PC-9 (cell line): Measurements from ENCODE around the gene COPA. TPM values are rescaled to one million over a fixed set of nuclear protein-coding genes. Genes with fewer than 3 reads are reported as not detected.
A peak's percentile ranks its signal among the peaks of the same experiment; 100 is the strongest.
"Not testable (repeated sequence)": the region's sequence is repeated elsewhere in the genome, so short reads cannot be mapped to it uniquely, and the experiment has no call there.

ENCODE experiments used
- Bru-seq: library from RNA; stranded (reverse); fragments of 400-500 nt; gene quantifications from one replicate; lab custom pipeline; 2021; lab: Mats Ljungman, UMichigan
- BruChase-seq, 2 experiments: library from RNA; stranded (reverse); fragments of 400-500 nt; gene quantifications; one replicate each; lab custom pipeline; 2021; lab: Mats Ljungman, UMichigan
- BruUV-seq: library from RNA; stranded (reverse); fragments of 400-500 nt; replicated peaks from 2 replicates; lab custom pipeline; 2021; lab: Mats Ljungman, UMichigan
- CTCF ChIA-PET: fragments of 300-600 bp; sonication (Branson Sonifier 250); formaldehyde crosslinking; loops from one replicate; lab custom pipeline; 2022; ENCODE audit warnings: antibody characterized with exemption; lab: Charles Lee
- POLR2A ChIA-PET: fragments of 300-600 bp; sonication (Branson Sonifier 250); formaldehyde crosslinking; loops from one replicate; lab custom pipeline; 2022; ENCODE audit warnings: antibody characterized with exemption; ENCODE audit not compliant: unreplicated experiment; lab: Charles Lee
- DNase-seq, 2 experiments: peaks; one replicate each; pipeline versions ENCODE4 v3.0.0 to v3.0.0-alpha.2; 2015 to 2022; ENCODE audit warnings: mixed read lengths in 1 of 2
- H2AFZ ChIP-seq: fragments of 200-600 bp; sonication (generic); 2 replicates; pipeline ENCODE4 v1.8.1; 2017; ENCODE audit warnings: antibody characterized with exemption
- H3F3A ChIP-seq: fragments of 200-600 bp; sonication (generic); 2 replicates; pipeline ENCODE4 v1.8.1; 2017; ENCODE audit warnings: antibody characterized with exemption, mild to moderate bottlenecking, low read depth; ENCODE audit not compliant: insufficient read depth
- H3K27ac ChIP-seq: fragments of 200-600 bp; sonication (generic); 2 replicates; pipeline ENCODE4 v1.6.1; 2016; ENCODE audit warnings: mixed run types
- H3K27me3 ChIP-seq: fragments of 200-600 bp; sonication (generic); 2 replicates; pipeline ENCODE4 v1.6.1; 2016; ENCODE audit warnings: low read depth, mixed run types; ENCODE audit not compliant: insufficient read depth
- H3K36me3 ChIP-seq: fragments of 200-600 bp; sonication (generic); 2 replicates; pipeline ENCODE4 v1.6.1; 2016; ENCODE audit warnings: low read depth, mixed run types
- H3K4me1 ChIP-seq: fragments of 200-600 bp; sonication (generic); replicated peaks from 2 replicates; pipeline ENCODE4 v1.6.1; 2016; ENCODE audit warnings: mixed run types; ENCODE audit not compliant: insufficient read depth
- H3K4me2 ChIP-seq: fragments of 200-600 bp; sonication (generic); 2 replicates; pipeline ENCODE4 v1.6.1; 2017; ENCODE audit warnings: mixed run types
- H3K4me3 ChIP-seq: fragments of 200-600 bp; sonication (generic); 2 replicates; pipeline ENCODE4 v1.6.1; 2016; ENCODE audit warnings: mixed run types
- H3K79me2 ChIP-seq: fragments of 200-600 bp; sonication (generic); 2 replicates; pipeline ENCODE4 v1.6.1; 2017; ENCODE audit warnings: low read depth, mixed run types
- H3K9me2 ChIP-seq: fragments of 200-600 bp; sonication (generic); 2 replicates; pipeline ENCODE4 v1.8.1; 2017; ENCODE audit warnings: mild to moderate bottlenecking; ENCODE audit not compliant: insufficient read depth
- H3K9me3 ChIP-seq: fragments of 200-600 bp; sonication (generic); 2 replicates; pipeline ENCODE4 v1.8.1; 2016; ENCODE audit warnings: low read depth; ENCODE audit not compliant: insufficient read depth
- H4K20me1 ChIP-seq: fragments of 200-600 bp; sonication (generic); 2 replicates; pipeline ENCODE4 v1.8.1; 2017; ENCODE audit not compliant: insufficient read depth
- EZH2 ChIP-seq: fragments of 200-600 bp; sonication (generic); IDR thresholded peaks from 2 replicates; pipeline ENCODE4 v1.8.0; 2017; ENCODE audit warnings: antibody characterized with exemption, low read depth
- intact Hi-C: fragments of 100-400 bp; cut with micrococcal nuclease; formaldehyde crosslinking; loops from one replicate; pipeline ENCODE4 v1.10.0; 2022; ENCODE audit not compliant: unreplicated experiment
- long read RNA-seq: library from polyadenylated mRNA; stranded (forward); transcript quantifications from one replicate; pipeline ENCODE4 v2.0.0, GENCODE V29; 2022
- total RNA-seq: library from RNA; stranded (reverse); gene quantifications from 2 replicates; pipeline ENCODE4 v1.2.3, GENCODE V29; 2021
- TF ChIP-seq, protein P1 (sequence below): fragments of 200-600 bp; sonication (generic); conservative IDR thresholded peaks from 2 replicates; pipeline ENCODE4 v1.6.1; 2017; ENCODE audit warnings: mixed run types, antibody characterized with exemption, mild to moderate bottlenecking, moderate library complexity

The COPA gene
- total RNA-seq: 146 and 147 TPM in 2 replicates
- percentile 91 among the genes with signal in this experiment for Bru-seq, nascent RNA
- percentile 93 among the genes with signal in this experiment for BruChase-seq, experiment 1, labeled RNA remaining after a 2-hour chase
- BruChase-seq, experiment 2, labeled RNA remaining after a 6-hour chase: percentile 92 among the genes with signal in this experiment
- long read RNA-seq, full-length matches to known transcripts: 159 of 216 reads
- long read RNA-seq, partial matches to known transcripts: 38 of 216 reads
- long read RNA-seq, other reads (novel, unspliced or antisense): 19 of 216 reads

DNA sequence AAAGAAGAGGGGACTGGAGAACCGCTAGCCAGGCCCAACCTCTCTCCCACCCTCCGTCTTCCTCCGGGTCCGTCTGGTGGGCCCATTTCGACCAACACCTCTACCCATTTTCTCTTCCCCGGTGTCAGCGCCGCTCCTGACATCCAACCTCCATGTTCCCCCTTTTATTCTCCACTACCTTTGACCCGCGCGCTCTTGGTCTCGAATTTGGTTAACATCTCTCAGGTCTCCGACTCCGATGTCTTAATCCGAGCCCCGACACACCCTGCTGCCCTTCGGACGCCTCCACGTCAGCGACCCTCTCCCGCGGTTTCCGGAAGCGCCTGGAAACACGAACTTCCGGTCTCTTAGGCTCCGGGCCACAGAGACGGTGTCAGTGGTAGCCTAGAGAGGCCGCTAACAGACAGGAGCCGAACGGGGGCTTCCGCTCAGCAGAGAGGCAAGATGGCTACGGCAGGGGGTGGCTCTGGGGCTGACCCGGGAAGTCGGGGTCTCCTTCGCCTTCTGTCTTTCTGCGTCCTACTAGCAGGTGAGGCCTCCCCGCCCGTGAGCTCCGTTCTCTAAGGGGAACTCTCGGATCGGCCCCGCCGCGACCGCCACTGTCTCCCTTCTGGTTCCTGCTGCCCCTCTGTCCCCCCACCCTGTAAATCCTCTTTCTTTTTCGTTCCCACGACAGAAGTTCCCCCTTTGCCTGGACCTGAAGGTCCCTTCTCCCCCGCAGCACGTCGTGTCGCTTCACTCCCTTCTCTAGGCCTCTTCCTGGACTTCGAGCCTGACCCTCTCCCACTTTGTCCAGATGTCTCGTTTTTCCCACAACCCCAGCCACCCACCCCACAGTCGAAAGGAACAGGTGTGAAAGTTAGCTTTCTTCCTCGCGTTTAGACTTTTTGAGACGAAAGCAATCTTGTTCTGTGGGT is at the start of gene COPA, which contains the start of gene NCSTN:
TSS of gene COPA (minus strand) at position 298 of the 917 bp plus-strand sequence. CDS start at position 218, 80 bp downstream.
TSS of gene NCSTN (plus strand) at position 431 of the 917 bp plus-strand sequence. CDS start at position 445, 14 bp downstream.
- H3K4me3 ChIP-seq: peak within 1 kb of the TSS; percentile 88
- H2AFZ ChIP-seq: peak within 1 kb of the TSS; percentile 93
- H3K4me1 ChIP-seq: peaks cover 15% of the 10 kb centered on the region
- H4K20me1 ChIP-seq: peaks cover 8% of the 10 kb centered on the region
- ChIA-PET CTCF (interaction anchor here (0.7 kb wide), 1 partner anchor 59 kb away, joined by 17 read pairs; no protein-coding TSS in a partner anchor), POLR2A (no interaction called here)
- H3K9me2 ChIP-seq: no peaks in the 10 kb centered on the region
- DNase-seq: peak; percentile 85 to 89
- intact Hi-C loops: loop anchor here (1.0 kb wide), 1 partner anchor 73 kb away; no protein-coding TSS in a partner anchor
- no peaks in the 10 kb centered on the region for H3F3A ChIP-seq
- peaks cover 16% of the 10 kb centered on the region for H3K36me3 ChIP-seq
- TF ChIP-seq, protein P1, sequence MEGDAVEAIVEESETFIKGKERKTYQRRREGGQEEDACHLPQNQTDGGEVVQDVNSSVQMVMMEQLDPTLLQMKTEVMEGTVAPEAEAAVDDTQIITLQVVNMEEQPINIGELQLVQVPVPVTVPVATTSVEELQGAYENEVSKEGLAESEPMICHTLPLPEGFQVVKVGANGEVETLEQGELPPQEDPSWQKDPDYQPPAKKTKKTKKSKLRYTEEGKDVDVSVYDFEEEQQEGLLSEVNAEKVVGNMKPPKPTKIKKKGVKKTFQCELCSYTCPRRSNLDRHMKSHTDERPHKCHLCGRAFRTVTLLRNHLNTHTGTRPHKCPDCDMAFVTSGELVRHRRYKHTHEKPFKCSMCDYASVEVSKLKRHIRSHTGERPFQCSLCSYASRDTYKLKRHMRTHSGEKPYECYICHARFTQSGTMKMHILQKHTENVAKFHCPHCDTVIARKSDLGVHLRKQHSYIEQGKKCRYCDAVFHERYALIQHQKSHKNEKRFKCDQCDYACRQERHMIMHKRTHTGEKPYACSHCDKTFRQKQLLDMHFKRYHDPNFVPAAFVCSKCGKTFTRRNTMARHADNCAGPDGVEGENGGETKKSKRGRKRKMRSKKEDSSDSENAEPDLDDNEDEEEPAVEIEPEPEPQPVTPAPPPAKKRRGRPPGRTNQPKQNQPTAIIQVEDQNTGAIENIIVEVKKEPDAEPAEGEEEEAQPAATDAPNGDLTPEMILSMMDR: no peak
- no peak for TF ChIP-seq EZH2
- H3K4me2 ChIP-seq: peak within 1 kb of the TSS; percentile 90
- H3K27ac ChIP-seq: peak within 1 kb of the TSS; percentile 41
- peaks cover 60% of the 10 kb centered on the region for H3K79me2 ChIP-seq
- H3K9me3 ChIP-seq: no peaks in the 10 kb centered on the region
- H3K27me3 ChIP-seq: no peaks in the 10 kb centered on the region
- no TSS peak for BruUV-seq

DNA sequence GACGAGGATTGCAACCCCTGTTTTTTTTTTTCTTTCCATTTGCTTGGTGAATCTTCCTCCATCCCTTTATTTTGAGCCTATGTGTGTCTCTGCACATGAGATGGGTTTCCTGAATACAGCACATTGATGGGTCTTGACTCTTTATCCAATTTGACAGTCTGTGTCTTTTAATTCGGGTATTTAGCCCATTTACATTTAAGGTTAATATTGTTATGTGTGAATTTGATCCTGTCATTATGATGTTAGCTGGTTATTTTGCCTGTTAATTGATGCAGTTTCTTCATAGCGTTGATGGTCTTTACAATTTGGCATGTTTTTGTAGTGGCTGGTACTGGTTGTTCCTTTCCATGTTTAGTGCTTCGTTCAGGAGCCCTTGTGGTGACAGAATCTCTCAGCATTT is 45.4 kb upstream of the COPA start:
- H3K4me1 ChIP-seq, H3K9me2 ChIP-seq, H3F3A ChIP-seq, H3K9me3 ChIP-seq, H3K4me2 ChIP-seq, H3K79me2 ChIP-seq, H3K27ac ChIP-seq, H4K20me1 ChIP-seq, H2AFZ ChIP-seq, CTCF ChIA-PET, DNase-seq, H3K4me3 ChIP-seq, intact Hi-C loops, POLR2A ChIA-PET, H3K36me3 ChIP-seq, BruUV-seq: not testable (repeated sequence)
- peaks cover 12% of the 10 kb centered on the region for H3K27me3 ChIP-seq

DNA sequence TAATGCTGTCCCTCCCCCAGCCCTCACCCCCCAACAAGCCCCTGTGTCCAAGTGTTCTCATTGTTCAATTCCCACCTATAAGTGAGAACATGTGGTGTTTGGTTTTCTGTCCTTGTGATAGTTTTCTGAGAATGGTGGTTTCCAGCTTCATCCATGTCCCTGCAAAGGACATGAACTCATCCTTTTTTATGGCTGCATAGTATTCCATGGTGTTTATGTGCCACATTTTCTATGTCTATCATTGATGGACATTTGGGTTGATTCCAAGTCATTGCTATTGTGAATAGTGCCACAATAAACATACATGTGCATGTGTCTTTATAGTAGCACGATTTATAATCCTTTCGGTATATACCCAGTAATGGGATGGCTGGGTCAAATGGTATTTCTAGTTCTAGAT is 41.8 kb upstream of the COPA start:
- H3K4me2 ChIP-seq, H3K27ac ChIP-seq, H4K20me1 ChIP-seq, H3K4me1 ChIP-seq, H3K9me2 ChIP-seq, CTCF ChIA-PET, H3K79me2 ChIP-seq, H3K9me3 ChIP-seq, H2AFZ ChIP-seq, H3K36me3 ChIP-seq, BruUV-seq, POLR2A ChIA-PET, intact Hi-C loops, H3F3A ChIP-seq, H3K4me3 ChIP-seq, DNase-seq: not testable (repeated sequence)
- H3K27me3 ChIP-seq: peaks cover 12% of the 10 kb centered on the region
